D721Med (cell line): Measurements from ENCODE around the gene EXT2.

Experiments
- DNase-seq: peaks from one replicate; pipeline ENCODE4 v3.0.0; 2011; ENCODE audit warnings: low spot score; ENCODE audit not compliant: insufficient read length
- FAIRE-seq: peaks from 2 replicates; lab custom pipeline; 2011; peaks lifted over from hg19 to GRCh38; lab: Jason Lieb, UNC
- CTCF ChIP-seq: IDR thresholded peaks from 2 replicates; pipeline ENCODE4 v1.5.1; 2012; ENCODE audit warnings: mild to moderate bottlenecking, control low read depth; ENCODE audit not compliant: insufficient read depth; ENCODE audit errors: missing control alignments

The EXT2 gene

GRCh38 chr11:44226945-44227344 lies 131.5 kb downstream of the EXT2 start:
- no peak for TF ChIP-seq CTCF
- DNase-seq (no peak), FAIRE-seq (no peak)

- no peak for TF ChIP-seq CTCF
- FAIRE-seq (no peak), DNase-seq (no peak)
These were observed 132.9 kb downstream of the EXT2 start for GRCh38 chr11:44228379-44228778.

DNA sequence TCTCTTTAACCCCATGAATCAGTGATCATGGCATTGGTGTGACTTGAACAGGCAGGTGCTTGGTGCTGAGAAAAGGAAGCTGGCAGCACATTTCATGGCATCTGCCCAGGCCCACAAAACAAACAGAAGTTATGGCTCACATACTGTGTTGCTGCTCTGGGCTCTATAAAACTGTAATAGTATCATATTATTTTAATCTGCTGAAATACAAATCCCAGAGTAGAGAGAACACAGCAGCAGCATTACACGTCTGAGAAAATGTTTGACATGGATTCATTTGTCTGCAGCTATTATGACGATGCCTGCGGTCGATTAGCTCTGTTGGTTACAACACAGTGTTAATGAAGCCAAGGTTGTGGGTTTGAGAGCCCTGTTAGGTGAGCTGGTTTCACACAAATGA lies 133.6 kb downstream of the EXT2 start:
- DNase-seq (no peak), FAIRE-seq (no peak)
- TF ChIP-seq CTCF: no peak

DNA sequence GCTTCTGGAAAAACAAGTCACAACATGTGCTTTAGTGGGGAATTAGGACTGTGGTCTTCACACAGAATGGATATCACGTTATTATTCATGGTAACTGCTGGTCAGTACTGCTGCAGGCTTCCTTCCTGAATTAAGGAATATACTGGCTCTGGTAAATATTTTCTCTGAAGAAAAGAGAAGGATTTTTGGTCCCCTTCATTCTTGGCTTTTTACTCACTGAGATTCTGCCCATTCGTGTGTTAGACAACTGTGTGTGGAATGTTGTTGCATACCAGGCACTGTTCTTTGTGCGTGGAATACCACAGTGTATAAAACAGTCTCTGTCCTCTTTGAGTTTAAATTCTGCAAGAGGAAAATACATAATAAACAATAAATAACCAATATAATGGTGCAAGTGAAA lies 134.1 kb downstream of the EXT2 start:
- DNase-seq: no peak
- TF ChIP-seq CTCF: no peak
- FAIRE-seq: no peak

GRCh38 chr11:44235765-44236201 lies 140.3 kb downstream of the EXT2 start:
- DNase-seq (no peak), FAIRE-seq (no peak)
- no peak for TF ChIP-seq CTCF

DNA sequence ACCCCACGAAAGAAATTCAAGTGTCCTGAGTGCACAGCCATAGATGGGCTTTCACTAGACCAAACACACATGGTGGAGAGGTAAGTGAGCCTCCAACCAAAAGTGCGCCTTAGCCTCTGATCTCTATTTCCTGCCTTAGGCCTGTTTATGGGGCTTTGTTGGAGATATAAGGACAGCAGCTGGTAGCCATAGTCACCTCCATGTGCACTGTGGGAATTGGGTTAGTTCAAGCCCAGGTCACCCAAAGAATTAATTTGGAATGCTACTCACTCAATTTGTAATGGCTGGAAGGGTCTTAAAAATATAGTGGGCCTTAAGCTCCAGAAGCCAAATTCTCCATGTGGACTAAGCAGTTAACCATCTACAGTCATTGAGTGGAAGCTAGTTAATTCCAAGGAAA lies 140.8 kb downstream of the EXT2 start:
- no peak for TF ChIP-seq CTCF
- FAIRE-seq (no peak), DNase-seq (no peak)

- FAIRE-seq: no peak
- no peak for TF ChIP-seq CTCF
These were observed 141.7 kb downstream of the EXT2 start for GRCh38 chr11:44237156-44237555.

More at GRCh38 chr11:44237156-44237555, 141.7 kb downstream of the EXT2 start:
- DNase-seq: no peak
